Activated CD4-positive, alpha-beta T cell treated with anti-CD3 and anti-CD28 coated beads, Interleukin-2, Interleukin-4, amounts not matched to agents 100 ng/mL and 50 ng/mL, durations not matched to agents 16 hours and 8 hours (primary cell): ENCODE data around the gene LCE6A.

ENCODE experiments used
- DNase-seq: peaks from one replicate; pipeline ENCODE4 v3.0.0-alpha.2; 2020; ENCODE audit warnings: low spot score

LCE6A gene

GRCh38 chr1:152876827-152877226 is 34.2 kb downstream of the LCE6A start:
- DNase-seq = no peak

GRCh38 chr1:152878042-152878441 is 35.4 kb downstream of the LCE6A start, which contains the start of gene SMCP:
Gene SMCP, plus strand, starts transcription at chr1:152878322. Its CDS starts 6,101 bp downstream, at chr1:152884423.
- DNase-seq = peak; percentile 17

GRCh38 chr1:152879559-152880198 is 37.0 kb downstream of the LCE6A start:
- no peak for DNase-seq

- DNase-seq = no peak
Measured at GRCh38 chr1:152880316-152880715, 37.7 kb downstream of the LCE6A start.

- no peak for DNase-seq
Measured at GRCh38 chr1:152880907-152881306, 38.3 kb downstream of the LCE6A start.

- no peak for DNase-seq
Measured at GRCh38 chr1:152884085-152884484, 41.4 kb downstream of the LCE6A start.

- no peak for DNase-seq
Measured at GRCh38 chr1:152884506-152884905, 41.9 kb downstream of the LCE6A start.

GRCh38 chr1:152884966-152885624 is 42.4 kb downstream of the LCE6A start:
- no peak for DNase-seq

GRCh38 chr1:152886085-152886484 is 43.4 kb downstream of the LCE6A start:
- no peak for DNase-seq

GRCh38 chr1:152886758-152887409 is 44.2 kb downstream of the LCE6A start:
- DNase-seq = no peak

- no peak for DNase-seq
Measured at GRCh38 chr1:152888126-152888525, 45.5 kb downstream of the LCE6A start.
